NCI-H524 treated with DMSO at 0.1 percent for 48 hours (cell line): ENCODE measurements around the gene CSNK1G3.
"Not testable (repeated sequence)": the region's sequence is repeated elsewhere in the genome, so short reads cannot be mapped to it uniquely, and the experiment has no call there.

Experiments used
- DNase-seq: peaks from one replicate; lab custom pipeline; 2025; lab: John Stamatoyannopoulos, UW

CSNK1G3 gene

GRCh38 chr5:123559434-123559775 lies 47.4 kb downstream of the CSNK1G3 start:
- DNase-seq: no peak

GRCh38 chr5:123561230-123561629 lies 49.3 kb downstream of the CSNK1G3 start:
- DNase-seq: no peak

- no peak for DNase-seq
Measured at GRCh38 chr5:123571927-123572326, 60.0 kb downstream of the CSNK1G3 start.

- no peak for DNase-seq
Measured at GRCh38 chr5:123578390-123578789, 66.4 kb downstream of the CSNK1G3 start.

- no peak for DNase-seq
Measured at GRCh38 chr5:123579410-123579809, 67.4 kb downstream of the CSNK1G3 start.

GRCh38 chr5:123582550-123583285 lies 70.7 kb downstream of the CSNK1G3 start:
- no peak for DNase-seq

- no peak for DNase-seq
Measured at GRCh38 chr5:123585871-123586270, 73.9 kb downstream of the CSNK1G3 start.

GRCh38 chr5:123594434-123594833 lies 82.5 kb downstream of the CSNK1G3 start:
- DNase-seq: no peak

- no peak for DNase-seq
Measured at GRCh38 chr5:123597018-123597417, 85.0 kb downstream of the CSNK1G3 start.

GRCh38 chr5:123598028-123598689 lies 86.2 kb downstream of the CSNK1G3 start:
- no peak for DNase-seq

GRCh38 chr5:123599171-123599570 lies 87.2 kb downstream of the CSNK1G3 start:
- DNase-seq: no peak

GRCh38 chr5:123601610-123602009 lies 89.6 kb downstream of the CSNK1G3 start:
- DNase-seq: no peak

- no peak for DNase-seq
Measured at GRCh38 chr5:123605822-123606221, 93.8 kb downstream of the CSNK1G3 start.

- DNase-seq: no peak
Measured at GRCh38 chr5:123610209-123610608, 98.2 kb downstream of the CSNK1G3 start.

GRCh38 chr5:123610665-123611405 lies 98.9 kb downstream of the CSNK1G3 start:
- no peak for DNase-seq

- DNase-seq: no peak
Measured at GRCh38 chr5:123611406-123611709, 99.4 kb downstream of the CSNK1G3 start.

GRCh38 chr5:123617561-123617960 lies 105.6 kb downstream of the CSNK1G3 start:
- no peak for DNase-seq

- DNase-seq: no peak
Measured at GRCh38 chr5:123626051-123626450, 114.1 kb downstream of the CSNK1G3 start.

- DNase-seq: no peak
Measured at GRCh38 chr5:123628860-123629544, 117.0 kb downstream of the CSNK1G3 start.

- no peak for DNase-seq
Measured at GRCh38 chr5:123636006-123636405, 124.0 kb downstream of the CSNK1G3 start.

- DNase-seq: not testable (repeated sequence)
Measured at GRCh38 chr5:123637028-123637427, 125.1 kb downstream of the CSNK1G3 start.

GRCh38 chr5:123639244-123639643 lies 127.3 kb downstream of the CSNK1G3 start:
- DNase-seq: no peak
